H9 (cell line): Measurements from ENCODE around the gene C1orf115. TPM values are rescaled to one million over a fixed set of nuclear protein-coding genes. Genes with fewer than 3 reads are reported as not detected.

Source experiments
- DNase-seq: peaks from one replicate; pipeline ENCODE4 v3.0.0-alpha.2; 2017
- H2AFZ ChIP-seq: one replicate; pipeline ENCODE4 v1.6.1; 2013; ENCODE audit warnings: mild to moderate bottlenecking, low read length, control low read depth, moderate library complexity
- H2AK5ac ChIP-seq: 2 replicates; pipeline ENCODE4 v1.6.1; 2013; ENCODE audit warnings: low read length, control low read depth, mixed read lengths; ENCODE audit not compliant: insufficient read length
- H2BK120ac ChIP-seq: one replicate; pipeline ENCODE4 v1.6.1; 2013; ENCODE audit warnings: low read depth, mild to moderate bottlenecking, low read length, control low read depth, inconsistent platforms; ENCODE audit not compliant: poor library complexity, severe bottlenecking
- H2BK12ac ChIP-seq: 2 replicates; pipeline ENCODE4 v1.6.1; 2013; ENCODE audit warnings: low read length, control low read depth, mixed read lengths, low read depth; ENCODE audit not compliant: insufficient read length
- H2BK15ac ChIP-seq: 2 replicates; pipeline ENCODE4 v1.6.1; 2013; ENCODE audit warnings: low read depth, low read length, control low read depth
- H2BK20ac ChIP-seq: one replicate; pipeline ENCODE4 v1.6.1; 2013; ENCODE audit warnings: low read depth, mild to moderate bottlenecking, low read length, control low read depth, inconsistent platforms; ENCODE audit not compliant: poor library complexity, severe bottlenecking
- H2BK5ac ChIP-seq: 2 replicates; pipeline ENCODE4 v1.6.1; 2013; ENCODE audit warnings: low read length, control low read depth, mixed read lengths; ENCODE audit not compliant: insufficient read length
- H3K14ac ChIP-seq: 2 replicates; pipeline ENCODE4 v1.6.1; 2013; ENCODE audit warnings: low read length, control low read depth; ENCODE audit not compliant: insufficient read depth
- H3K18ac ChIP-seq: 2 replicates; pipeline ENCODE4 v1.6.1; 2013; ENCODE audit warnings: low read depth, mild to moderate bottlenecking, mixed read lengths, low read length, control low read depth; ENCODE audit not compliant: insufficient read length
- H3K23ac ChIP-seq: 2 replicates; pipeline ENCODE4 v1.6.1; 2013; ENCODE audit warnings: low read length, control low read depth, mixed read lengths, low read depth; ENCODE audit not compliant: insufficient read length
- H3K23me2 ChIP-seq: 2 replicates; pipeline ENCODE4 v1.6.1; 2013; ENCODE audit warnings: low read depth, mild to moderate bottlenecking, mixed read lengths, low read length, control low read depth; ENCODE audit not compliant: insufficient read length, poor library complexity, severe bottlenecking
- H3K27ac ChIP-seq: 2 replicates; pipeline ENCODE4 v1.5.1; 2013; ENCODE audit warnings: low read length, control low read depth, mixed read lengths, low read depth; ENCODE audit not compliant: insufficient read length
- H3K27me3 ChIP-seq: 2 replicates; pipeline ENCODE4 v1.6.1; 2013; ENCODE audit warnings: low read length, control low read depth, inconsistent platforms; ENCODE audit not compliant: insufficient read depth
- H3K4ac ChIP-seq: 2 replicates; pipeline ENCODE4 v1.6.1; 2013; ENCODE audit warnings: low read depth, mild to moderate bottlenecking, control low read depth, inconsistent platforms, low read length, moderate library complexity
- H3K4me1 ChIP-seq: 2 replicates; pipeline ENCODE4 v1.6.1; 2013; ENCODE audit warnings: low read length, control low read depth, inconsistent platforms; ENCODE audit not compliant: insufficient read depth
- H3K4me2 ChIP-seq: 2 replicates; pipeline ENCODE4 v1.6.1; 2013; ENCODE audit warnings: low read length, control low read depth, mixed read lengths; ENCODE audit not compliant: insufficient read length, insufficient read depth
- H3K56ac ChIP-seq: 2 replicates; pipeline ENCODE4 v1.6.1; 2013; ENCODE audit warnings: low read depth, mild to moderate bottlenecking, mixed read lengths, low read length, control low read depth; ENCODE audit not compliant: insufficient read length
- H3K79me1 ChIP-seq: 2 replicates; pipeline ENCODE4 v1.6.1; 2013; ENCODE audit warnings: low read depth, mild to moderate bottlenecking, moderate library complexity, low read length, control low read depth, inconsistent platforms; ENCODE audit not compliant: insufficient read depth, poor library complexity, severe bottlenecking
- H3K79me2 ChIP-seq: 2 replicates; pipeline ENCODE4 v1.6.1; 2013; ENCODE audit warnings: low read length, control low read depth, inconsistent platforms; ENCODE audit not compliant: insufficient read depth
- H3K9ac ChIP-seq: 2 replicates; pipeline ENCODE4 v1.6.1; 2013; ENCODE audit warnings: low read length, control low read depth, mixed read lengths; ENCODE audit not compliant: insufficient read length; ENCODE audit errors: extremely low read depth
- H3K9me3 ChIP-seq: one replicate; pipeline ENCODE4 v1.6.1; 2013; ENCODE audit warnings: low read depth, low read length, inconsistent platforms; ENCODE audit not compliant: control insufficient read depth
- H3T11ph ChIP-seq: one replicate; pipeline ENCODE4 v1.6.1; 2013; ENCODE audit warnings: mild to moderate bottlenecking, low read length, control low read depth, inconsistent platforms
- H4K20me1 ChIP-seq: one replicate; pipeline ENCODE4 v1.6.1; 2013; ENCODE audit not compliant: control insufficient read depth, insufficient read length, insufficient read depth
- H4K5ac ChIP-seq: 2 replicates; pipeline ENCODE4 v1.6.1; 2013; ENCODE audit warnings: low read depth, mild to moderate bottlenecking, mixed read lengths, low read length, control low read depth; ENCODE audit not compliant: insufficient read length
- H4K8ac ChIP-seq: replicated peaks from 2 replicates; pipeline ENCODE4 v1.6.1; 2013; ENCODE audit warnings: low read length, control low read depth, mixed read lengths, low read depth; ENCODE audit not compliant: insufficient read length
- H4K91ac ChIP-seq: 2 replicates; pipeline ENCODE4 v1.6.1; 2013; ENCODE audit warnings: low read depth, mild to moderate bottlenecking, moderate library complexity, mixed read lengths, low read length, control low read depth; ENCODE audit not compliant: insufficient read length
- H3K27ac Mint-ChIP-seq, 3 experiments: 2 replicates in 2 of 3; 3 replicates in 1 of 3; pipeline ENCODE4 v1.8.0; 2020 to 2021; ENCODE audit warnings: mixed read lengths in 3 of 3, mild to moderate bottlenecking in 1 of 3, moderate library complexity in 1 of 3
- H3K27me3 Mint-ChIP-seq: 2 replicates; pipeline ENCODE4 v1.8.0; 2021; ENCODE audit warnings: low read depth, mild to moderate bottlenecking, moderate library complexity, mixed read lengths
- H3K36me3 Mint-ChIP-seq, 3 experiments: 2 replicates in 2 of 3; 3 replicates in 1 of 3; pipeline ENCODE4 v1.8.0; 2020 to 2021; ENCODE audit warnings: low read depth in 3 of 3, mixed read lengths in 3 of 3; ENCODE audit not compliant: insufficient read depth in 1 of 3
- H3K4me1 Mint-ChIP-seq, 2 experiments: 2 replicates each; pipeline ENCODE4 v1.8.0; 2020; ENCODE audit warnings: mixed read lengths in 2 of 2
- H3K4me3 Mint-ChIP-seq, 2 experiments: 2 replicates in 1 of 2; 3 replicates in 1 of 2; pipeline ENCODE4 v1.8.0; 2020 to 2021; ENCODE audit warnings: mild to moderate bottlenecking in 2 of 2, mixed read lengths in 2 of 2, moderate library complexity in 1 of 2
- H3K9me3 Mint-ChIP-seq, 2 experiments: 2 replicates in 1 of 2; 3 replicates in 1 of 2; pipeline ENCODE4 v1.8.0; 2020; ENCODE audit warnings: mild to moderate bottlenecking in 2 of 2, mixed read lengths in 2 of 2, moderate library complexity in 1 of 2
- CTCF ChIP-seq: fragments of 200-600 bp; sonication (generic); conservative IDR thresholded peaks from 3 replicates; pipeline ENCODE4 v1.8.0; 2021; ENCODE audit warnings: antibody characterized with exemption, mild to moderate bottlenecking
- WGBS: extraction: QIAGEN DNeasy Blood & Tissue Kit; methylation state at CpG from one replicate; pipeline ENCODE4 v1.1.7; 2013; ENCODE audit warnings: missing lambda C conversion rate, low lambda C conversion rate, mixed read lengths; ENCODE audit not compliant: insufficient read length; ENCODE audit errors: extremely low coverage; 5-methylcytosine and 5-hydroxymethylcytosine counted together
- total RNA-seq: library from RNA; stranded (reverse); gene quantifications from 2 replicates; pipeline ENCODE4 v1.2.1, GENCODE V29; 2021

The C1orf115 gene
- total RNA-seq, 1 experiment from 2014 or later = 6.0 TPM

GRCh38 chr1:220742520-220742919 lies 52.4 kb downstream of the C1orf115 start:
- WGBS = no CpG with 5 or more reads among the region's 3 CpGs
- H2AFZ ChIP-seq = no peak overlapping the region
- no peak overlapping the region for H2BK20ac ChIP-seq
- H3K4ac ChIP-seq = no peak overlapping the region
- H3K27me3 ChIP-seq = no peaks in the 10 kb centered on the region; the same call in 1 of the 2 replicates
- H2BK120ac ChIP-seq = no peak overlapping the region
- TF ChIP-seq CTCF = no peak
- no peak overlapping the region for H2BK12ac ChIP-seq
- no peak overlapping the region for H4K5ac ChIP-seq
- Mint-ChIP-seq H3K4me3 (no peak overlapping the region), H3K36me3 (no peaks in the 10 kb centered on the region), H3K27me3 (peaks cover 57% of the 10 kb centered on the region), H3K27ac (no peak overlapping the region), H3K9me3 (no peaks in the 10 kb centered on the region), H3K4me1 (peaks cover 12 to 14% of the 10 kb centered on the region in 2 experiments)
- H3K79me1 ChIP-seq = no peaks in the 10 kb centered on the region
- no peak overlapping the region for H4K91ac ChIP-seq
- H4K20me1 ChIP-seq = no peaks in the 10 kb centered on the region
- H3K14ac ChIP-seq = no peak overlapping the region
- no peak overlapping the region for H3K18ac ChIP-seq
- no peaks in the 10 kb centered on the region for H3K4me1 ChIP-seq
- H3K79me2 ChIP-seq = no peaks in the 10 kb centered on the region
- no peak overlapping the region for H3K9ac ChIP-seq
- DNase-seq = no peak
- H2BK15ac ChIP-seq = no peak overlapping the region
- H3K9me3 ChIP-seq = no peaks in the 10 kb centered on the region
- no peak overlapping the region for H4K8ac ChIP-seq
- no peak overlapping the region for H3T11ph ChIP-seq
- peaks cover 1% of the 10 kb centered on the region for H3K23me2 ChIP-seq
- no peak overlapping the region for H2AK5ac ChIP-seq
- H3K27ac ChIP-seq = no peak overlapping the region
- no peak overlapping the region for H3K4me2 ChIP-seq
- no peak overlapping the region for H3K23ac ChIP-seq
- no peak overlapping the region for H2BK5ac ChIP-seq
- no peak overlapping the region for H3K56ac ChIP-seq
